ENCODE data around the gene BTRC.
"Not testable (repeated sequence)": the region's sequence is repeated elsewhere in the genome, so short reads cannot be mapped to it uniquely, and the experiment has no call there.

BTRC gene

GRCh38 chr10:101346177-101346576 is 7.8 kb upstream of the BTRC start:
- no peak for DNase-seq (ENCODE audit: low spot score)

DNA sequence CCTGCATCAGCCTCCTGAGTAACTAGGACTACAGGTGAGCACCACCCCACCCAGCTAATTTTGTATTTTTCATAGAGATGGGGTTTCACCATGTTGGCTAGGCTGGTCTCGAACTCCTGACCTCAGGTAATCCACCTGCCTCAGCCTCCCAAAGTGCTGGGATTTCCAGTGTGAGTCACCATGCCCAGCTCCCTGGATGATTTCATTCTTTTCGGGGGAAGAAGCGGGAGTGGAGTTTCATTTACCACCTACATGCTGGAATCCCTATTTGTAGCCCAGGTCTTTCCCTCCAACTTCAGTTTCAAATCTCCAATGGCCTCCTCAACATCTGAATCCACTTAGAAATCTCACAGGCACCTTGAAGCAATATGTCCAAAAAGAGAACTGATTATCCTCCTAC is 2.9 kb upstream of the BTRC start:
- DNase-seq (ENCODE audit: low spot score): no peak

DNA sequence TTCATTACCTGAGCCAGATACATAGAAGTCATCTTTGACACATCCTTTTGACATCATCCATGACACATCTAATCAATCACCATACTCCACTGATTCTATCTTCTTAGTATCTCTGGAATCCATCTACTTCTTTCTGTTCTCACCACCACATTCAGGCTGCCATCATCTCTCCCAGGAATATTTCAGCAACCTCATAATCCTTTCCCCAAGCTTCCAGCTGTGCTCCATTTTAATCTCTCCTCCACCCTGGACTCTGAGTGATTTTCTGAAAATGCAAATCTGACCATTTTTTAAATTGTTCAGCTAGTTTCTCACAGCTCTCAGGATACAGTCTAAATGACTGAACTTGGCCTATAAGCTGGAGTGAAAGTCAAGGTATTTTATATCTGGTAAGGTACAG is 2.5 kb upstream of the BTRC start:
- no peak for DNase-seq (ENCODE audit: low spot score)

- not testable (repeated sequence) for DNase-seq (ENCODE audit: low spot score)
Observed at GRCh38 chr10:101352857-101353256, 1.1 kb upstream of the BTRC start.

DNA sequence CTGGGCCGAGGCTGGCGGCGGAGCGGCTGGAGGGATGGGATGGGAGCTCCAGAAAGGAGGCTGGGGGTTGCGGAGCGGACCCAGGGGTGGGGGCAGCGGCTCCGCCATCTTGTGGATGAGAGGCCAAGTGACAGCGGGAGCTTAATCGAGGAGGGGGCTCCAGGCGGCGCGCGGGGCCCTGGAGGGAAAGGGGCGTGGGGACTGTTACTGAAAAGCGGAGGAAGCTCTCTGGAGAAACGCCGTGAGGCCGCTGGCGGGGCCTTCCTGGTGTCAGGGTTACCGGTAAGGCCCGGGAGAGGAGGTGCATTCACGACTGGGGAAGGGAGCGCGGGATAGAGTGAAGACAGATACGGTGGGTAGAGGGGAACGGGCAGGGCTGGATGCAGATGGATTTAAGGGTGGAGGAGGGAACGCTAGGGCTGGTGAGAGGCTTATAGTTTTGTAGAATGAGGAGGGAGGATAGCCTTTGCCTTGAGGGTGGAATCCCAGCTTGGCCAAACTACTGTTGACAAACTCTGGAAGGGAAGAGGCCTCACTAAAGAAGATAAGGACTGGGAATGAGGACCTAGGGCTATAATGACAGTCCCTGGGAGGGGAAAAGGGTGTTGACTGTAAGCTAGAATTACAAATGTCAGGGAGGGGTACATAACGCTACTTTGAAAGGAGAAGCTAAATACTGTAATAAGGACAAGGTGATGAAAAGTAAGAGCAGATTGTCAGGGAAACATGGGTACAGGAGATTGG is 535 bp downstream of the BTRC start:
- DNase-seq (ENCODE audit: low spot score): peak; percentile 31

DNA sequence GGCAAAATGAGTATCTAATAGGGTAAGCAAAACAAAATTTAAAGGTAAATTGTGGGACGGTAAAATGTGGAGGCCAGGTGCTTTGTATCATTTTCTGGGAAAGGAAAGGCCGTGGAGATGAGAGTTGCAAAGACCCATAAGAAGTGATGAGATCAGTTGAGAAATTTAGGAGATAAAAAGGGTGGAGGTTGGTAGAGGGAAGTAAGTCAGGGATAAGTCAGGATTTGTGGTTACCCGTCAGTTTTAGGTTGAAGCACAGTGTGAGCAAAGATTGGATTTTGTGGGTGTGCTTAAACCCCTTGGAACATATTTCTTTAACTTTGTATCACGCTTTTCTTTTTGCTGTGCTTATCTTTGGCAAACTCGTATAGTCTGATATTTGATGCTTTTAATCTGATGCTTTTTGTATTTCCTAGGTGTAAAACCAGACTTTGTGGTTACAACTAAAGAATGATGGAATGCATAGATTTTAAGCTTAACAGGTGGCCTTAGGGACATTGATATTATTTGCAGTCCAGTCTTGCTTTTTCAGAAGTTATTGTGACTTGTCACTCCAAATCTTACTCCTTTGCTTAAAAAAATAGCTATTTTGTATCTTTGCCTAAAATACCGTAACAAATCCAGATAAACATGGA is 1.2 kb downstream of the BTRC start:
- no peak for DNase-seq (ENCODE audit: low spot score)

DNA sequence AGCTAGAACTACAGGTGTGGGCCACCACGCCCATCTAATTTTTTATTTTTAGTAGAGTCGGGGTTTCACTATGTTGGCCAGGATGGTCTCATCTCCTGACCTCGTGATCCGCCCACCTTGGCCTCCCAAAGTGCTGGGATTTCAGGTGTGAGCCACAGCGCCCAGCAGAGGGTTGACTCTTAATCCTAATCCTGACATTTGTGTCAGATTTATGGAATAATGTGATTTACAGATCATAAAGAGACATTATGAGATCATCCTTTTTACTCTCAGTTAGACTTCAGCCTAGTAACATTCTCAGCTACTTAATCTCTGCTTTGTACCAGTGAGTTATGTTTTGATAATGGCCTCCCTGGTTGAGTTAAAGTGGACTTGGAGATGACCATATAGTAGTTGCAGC is 2.2 kb downstream of the BTRC start:
- no peak for DNase-seq (ENCODE audit: low spot score)

DNA sequence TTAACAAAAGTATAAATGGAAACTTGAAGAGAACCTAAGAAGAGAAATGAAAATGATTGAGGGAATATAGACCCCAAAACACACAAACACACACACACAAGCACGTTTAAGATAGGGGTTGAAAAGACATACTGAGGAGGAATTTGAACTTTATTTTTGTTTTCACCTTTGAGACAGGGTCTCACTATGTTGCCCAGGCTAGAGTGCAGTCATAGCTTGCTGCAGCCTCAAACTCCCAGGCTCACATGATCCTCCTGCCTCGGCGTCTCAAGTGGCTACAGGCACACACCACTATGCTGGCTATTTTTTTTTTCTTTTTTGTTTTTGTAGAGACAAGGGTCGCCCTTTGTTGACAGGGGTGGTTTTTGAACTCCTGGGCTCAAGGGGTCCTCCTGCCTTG is 4.0 kb downstream of the BTRC start:
- no peak for DNase-seq (ENCODE audit: low spot score)

- DNase-seq (ENCODE audit: low spot score): no peak
Observed at GRCh38 chr10:101358706-101359300, 4.8 kb downstream of the BTRC start.

DNA sequence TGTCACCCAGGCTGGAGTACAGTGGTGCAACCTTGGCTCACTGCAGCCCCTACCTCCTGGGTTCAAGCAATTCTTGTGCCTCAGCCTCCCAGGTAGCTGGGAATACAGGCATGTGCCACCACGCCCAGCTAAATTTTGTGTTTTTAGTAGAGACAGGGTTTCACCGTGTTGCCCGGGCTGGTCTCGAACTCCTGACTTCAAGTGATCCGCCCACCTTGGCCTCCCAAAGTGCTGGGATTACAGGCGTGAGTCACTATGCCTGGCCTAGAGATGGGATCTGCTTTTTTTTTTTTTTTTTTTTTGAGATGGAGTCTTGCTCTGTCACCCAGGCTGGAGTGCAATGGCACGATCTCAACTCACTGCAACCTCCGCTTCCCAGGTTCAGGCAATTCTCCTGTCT is 6.1 kb downstream of the BTRC start:
- DNase-seq (ENCODE audit: low spot score): not testable (repeated sequence)

- not testable (repeated sequence) for DNase-seq (ENCODE audit: low spot score)
Observed at GRCh38 chr10:101360841-101361240, 6.9 kb downstream of the BTRC start.

GRCh38 chr10:101363850-101364400 is 10.0 kb downstream of the BTRC start:
- DNase-seq (ENCODE audit: low spot score): no peak

- no peak for DNase-seq (ENCODE audit: low spot score)
Observed at GRCh38 chr10:101364721-101365120, 10.8 kb downstream of the BTRC start.

DNA sequence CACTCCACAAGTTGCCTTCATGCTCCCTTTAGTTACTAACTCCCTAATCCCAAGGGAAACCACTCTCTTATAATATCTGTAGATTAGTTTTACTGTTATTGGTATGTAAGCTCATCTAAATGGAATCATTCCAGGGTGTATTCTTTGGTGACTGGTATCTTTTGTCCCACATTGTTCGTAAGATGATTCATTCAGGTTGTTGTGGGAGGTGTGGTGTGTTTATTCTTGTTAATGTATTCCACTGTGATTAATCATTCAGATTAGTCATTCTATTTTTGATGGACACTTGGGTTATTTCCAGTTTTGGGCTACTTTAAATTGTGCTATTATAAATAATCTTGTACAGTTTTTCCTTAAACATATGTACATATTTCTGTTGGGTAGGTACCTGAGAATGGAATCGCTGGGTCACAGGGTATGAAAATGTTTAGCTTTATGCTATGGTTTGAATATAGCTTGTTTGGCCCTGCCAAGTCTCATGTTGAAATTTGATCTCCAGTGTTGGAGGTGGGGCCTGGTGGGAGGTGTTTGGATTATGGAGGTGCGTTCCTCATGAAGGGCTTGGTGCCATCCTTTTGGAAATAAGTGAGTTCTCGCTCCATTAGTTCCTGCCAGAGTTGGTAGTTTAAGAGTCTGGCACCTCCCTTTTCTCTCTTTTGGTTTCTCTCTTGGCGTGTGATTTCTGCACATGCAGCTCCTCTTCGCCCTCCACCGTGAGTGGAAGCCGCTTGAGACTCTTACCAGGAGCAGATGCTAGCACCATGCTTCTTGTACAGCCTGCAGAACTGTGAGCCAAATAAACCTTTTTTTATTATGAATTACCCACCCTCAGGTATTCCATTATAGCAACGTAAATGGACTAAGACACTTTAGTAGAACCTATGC is 13.8 kb downstream of the BTRC start:
- DNase-seq (ENCODE audit: low spot score): peak; percentile 83

GRCh38 chr10:101373063-101373462 is 19.1 kb downstream of the BTRC start:
- no peak for DNase-seq (ENCODE audit: low spot score)

DNA sequence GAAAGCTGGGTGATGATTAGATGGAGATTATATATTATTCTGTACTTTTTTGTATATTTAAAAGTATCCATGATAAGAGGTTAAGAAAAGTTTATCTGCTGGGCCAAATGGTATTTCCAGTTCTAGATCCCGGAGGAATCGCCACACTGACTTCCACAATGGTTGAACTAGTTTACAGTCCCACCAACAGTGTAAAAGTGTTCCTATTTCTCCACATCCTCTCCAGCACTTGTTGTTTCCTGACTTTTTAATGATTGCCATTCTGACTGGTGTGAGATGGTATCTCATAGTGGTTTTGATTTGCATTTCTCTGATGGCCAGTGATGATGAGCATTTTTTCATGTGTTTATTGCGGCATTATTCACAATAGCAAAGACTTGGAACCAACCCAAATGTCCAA is 20.0 kb downstream of the BTRC start:
- DNase-seq (ENCODE audit: low spot score): not testable (repeated sequence)

DNA sequence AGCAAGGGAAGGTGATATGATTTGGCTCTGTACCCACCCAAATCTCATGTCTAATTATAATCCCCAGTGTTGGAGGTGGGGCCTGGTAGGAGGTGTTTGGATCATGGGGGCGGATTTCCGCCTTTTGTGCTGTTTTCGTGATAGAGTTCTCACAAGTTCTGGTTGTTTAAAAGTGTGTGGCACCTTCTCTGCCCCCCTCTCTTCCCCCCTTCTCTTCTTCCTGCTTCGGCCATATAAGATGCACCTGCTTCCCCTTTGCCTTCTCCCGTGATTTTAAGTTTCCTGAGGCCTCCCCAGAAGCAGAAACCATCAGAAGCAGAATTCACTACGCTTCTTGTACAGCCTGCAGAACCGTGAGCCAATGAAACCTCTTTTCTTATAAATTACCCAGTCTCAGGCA is 21.1 kb downstream of the BTRC start:
- DNase-seq (ENCODE audit: low spot score): no peak

DNA sequence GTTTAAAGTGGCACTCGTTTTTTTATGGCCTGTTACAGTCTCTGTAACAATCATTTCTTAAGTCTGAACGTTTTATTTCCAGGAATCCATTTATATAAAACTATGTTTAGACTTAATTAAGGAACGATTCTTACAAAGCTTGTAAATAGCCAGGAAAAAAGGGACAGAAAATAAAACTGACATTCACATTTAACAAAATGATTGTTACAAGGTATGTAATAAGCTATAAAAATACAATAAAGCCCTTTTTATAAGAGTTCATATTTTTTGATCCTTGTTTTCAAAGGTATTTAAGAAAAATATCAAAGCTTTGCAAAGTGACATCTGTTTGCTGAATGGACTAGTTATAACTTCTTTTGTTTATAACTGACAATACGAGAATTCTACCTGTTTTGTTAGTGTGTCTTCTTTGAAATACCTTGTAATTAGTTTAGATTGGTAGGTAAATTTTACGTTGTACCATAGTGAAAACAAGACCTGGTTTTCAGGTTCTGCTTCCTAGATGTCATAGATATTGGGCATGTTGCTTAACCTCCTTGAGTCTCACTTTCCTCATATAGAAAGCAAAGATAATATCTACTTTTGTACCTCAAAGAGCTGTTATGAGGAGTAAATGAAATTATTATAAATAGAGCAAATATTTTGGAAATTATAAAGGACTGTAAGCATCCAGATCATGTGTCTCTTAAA is 25.8 kb downstream of the BTRC start:
- no peak for DNase-seq (ENCODE audit: low spot score)

DNA sequence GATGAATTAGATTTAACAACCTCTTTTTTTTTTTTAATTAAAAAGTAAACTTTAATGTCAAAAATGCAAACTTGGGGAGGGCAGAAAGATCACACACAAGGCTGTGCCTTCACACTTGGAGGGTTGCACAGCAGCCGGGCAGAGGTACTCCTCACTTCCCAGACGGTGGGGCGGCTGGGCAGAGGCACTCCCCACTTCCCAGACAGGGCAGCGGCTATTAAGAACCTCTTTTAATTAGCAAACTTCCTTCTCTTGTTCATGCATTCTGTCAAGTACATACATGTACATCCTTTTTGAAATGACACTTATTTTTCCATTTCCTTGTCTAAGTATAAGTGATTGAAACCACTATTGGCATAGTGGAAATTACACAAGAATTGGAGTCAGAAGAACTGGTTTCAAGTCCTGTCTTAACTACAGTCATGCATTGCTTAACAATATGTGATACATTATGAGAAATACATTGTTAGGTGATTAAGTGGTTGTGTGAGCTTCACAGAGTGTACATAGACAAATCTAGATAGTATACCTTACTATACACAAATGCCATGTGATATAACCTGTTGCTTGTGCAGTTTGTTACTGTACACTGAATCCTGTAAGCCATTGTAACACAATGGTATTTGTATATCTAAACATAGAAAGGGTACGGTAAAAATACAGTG is 26.5 kb downstream of the BTRC start:
- no peak for DNase-seq (ENCODE audit: low spot score)

DNA sequence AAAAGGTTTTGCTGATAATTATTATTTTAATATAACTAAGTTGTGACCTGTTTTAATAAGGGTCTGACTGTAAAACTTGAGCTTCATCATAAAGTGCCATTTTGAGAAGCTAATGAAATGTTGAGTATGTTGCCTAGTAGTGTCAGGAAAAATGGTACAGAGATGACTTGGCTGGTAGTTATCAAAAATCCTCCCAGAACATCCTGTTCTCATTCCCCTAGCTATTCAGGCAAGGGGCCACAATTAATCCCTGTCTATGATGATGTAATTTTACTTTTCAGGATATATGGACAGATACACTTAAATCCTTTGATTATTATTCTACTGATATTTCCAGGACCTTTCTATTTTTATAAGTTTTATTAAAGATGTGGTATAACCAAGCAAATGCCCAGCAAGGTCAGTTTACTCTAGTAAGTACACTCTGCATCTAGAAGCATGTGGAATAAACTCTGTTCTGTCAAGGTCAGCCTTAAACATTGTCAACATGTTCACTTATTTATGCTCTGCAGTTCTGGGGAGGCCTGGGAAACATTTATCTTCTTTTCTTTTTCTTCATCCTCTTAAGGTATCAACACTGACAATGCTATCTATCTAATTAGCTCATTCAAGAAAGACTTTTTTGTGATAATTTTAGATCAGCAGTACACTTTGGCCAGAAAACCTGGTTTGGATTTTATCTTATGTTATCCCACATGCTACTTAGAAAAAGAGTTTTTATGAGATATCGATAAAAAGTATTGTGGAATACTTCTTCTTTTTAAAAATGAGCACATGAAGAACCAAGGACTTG is 32.1 kb downstream of the BTRC start:
- no peak for DNase-seq (ENCODE audit: low spot score)

Data from LoVo (cell line).